Activated CD8-positive, alpha-beta memory T cell treated with anti-CD3 and anti-CD28 coated beads, Interleukin-2, amount 50 U/mL, for 4 hours (primary cell): ENCODE results near the gene UCMA.
"Not testable (repeated sequence)": the region's sequence is repeated elsewhere in the genome, so short reads cannot be mapped to it uniquely, and the experiment has no call there.

Source experiments
- DNase-seq: peaks from one replicate; pipeline ENCODE4 v3.0.0-alpha.2; 2020

Gene UCMA

GRCh38 chr10:13234172-13234571 is at the start of gene UCMA:
TSS of gene UCMA (minus strand) at chr10:13234374. CDS start at chr10:13234258, 116 bp downstream.
- DNase-seq, result no peak

- not testable (repeated sequence) for DNase-seq
Observed at GRCh38 chr10:13282348-13282747, 48.2 kb upstream of the UCMA start.

GRCh38 chr10:13276749-13277365 is 42.7 kb upstream of the UCMA start:
- no peak for DNase-seq

GRCh38 chr10:13276146-13276545 is 42.0 kb upstream of the UCMA start:
- not testable (repeated sequence) for DNase-seq

GRCh38 chr10:13272164-13272571 is 38.0 kb upstream of the UCMA start:
- no peak for DNase-seq

- DNase-seq, result peak; percentile 61
Observed at GRCh38 chr10:13271552-13272163, 37.5 kb upstream of the UCMA start.

- no peak for DNase-seq
Observed at GRCh38 chr10:13270877-13271551, 36.8 kb upstream of the UCMA start.

- DNase-seq, result no peak
Observed at GRCh38 chr10:13268841-13269240, 34.7 kb upstream of the UCMA start.

- DNase-seq, result no peak
Observed at GRCh38 chr10:13268310-13268709, 34.1 kb upstream of the UCMA start.

GRCh38 chr10:13263591-13263990 is 29.4 kb upstream of the UCMA start:
- DNase-seq, result no peak

GRCh38 chr10:13262433-13262832 is 28.3 kb upstream of the UCMA start:
- no peak for DNase-seq

GRCh38 chr10:13257621-13258140 is 23.5 kb upstream of the UCMA start:
- no peak for DNase-seq

GRCh38 chr10:13256627-13257026 is 22.5 kb upstream of the UCMA start:
- DNase-seq, result no peak

- no peak for DNase-seq
Observed at GRCh38 chr10:13253726-13254125, 19.6 kb upstream of the UCMA start.

- no peak for DNase-seq
Observed at GRCh38 chr10:13247784-13248183, 13.6 kb upstream of the UCMA start.

GRCh38 chr10:13247246-13247645 is 13.1 kb upstream of the UCMA start:
- no peak for DNase-seq

GRCh38 chr10:13242260-13242659 is 8.1 kb upstream of the UCMA start:
- not testable (repeated sequence) for DNase-seq

- no peak for DNase-seq
Observed at GRCh38 chr10:13241613-13242012, 7.4 kb upstream of the UCMA start.

- DNase-seq, result no peak
Observed at GRCh38 chr10:13239923-13240322, 5.7 kb upstream of the UCMA start.

GRCh38 chr10:13238271-13239077 is 4.3 kb upstream of the UCMA start:
- no peak for DNase-seq

GRCh38 chr10:13236638-13237037 is 2.5 kb upstream of the UCMA start:
- no peak for DNase-seq

- not testable (repeated sequence) for DNase-seq
Observed at GRCh38 chr10:13234736-13235135, 562 bp upstream of the UCMA start.

- no peak for DNase-seq
Observed at GRCh38 chr10:13233358-13233757, 816 bp downstream of the UCMA start.
